ENCODE results near the gene PCAT6.
"Not testable (repeated sequence)": the region's sequence is repeated elsewhere in the genome, so short reads cannot be mapped to it uniquely, and the experiment has no call there.

The PCAT6 gene

DNA sequence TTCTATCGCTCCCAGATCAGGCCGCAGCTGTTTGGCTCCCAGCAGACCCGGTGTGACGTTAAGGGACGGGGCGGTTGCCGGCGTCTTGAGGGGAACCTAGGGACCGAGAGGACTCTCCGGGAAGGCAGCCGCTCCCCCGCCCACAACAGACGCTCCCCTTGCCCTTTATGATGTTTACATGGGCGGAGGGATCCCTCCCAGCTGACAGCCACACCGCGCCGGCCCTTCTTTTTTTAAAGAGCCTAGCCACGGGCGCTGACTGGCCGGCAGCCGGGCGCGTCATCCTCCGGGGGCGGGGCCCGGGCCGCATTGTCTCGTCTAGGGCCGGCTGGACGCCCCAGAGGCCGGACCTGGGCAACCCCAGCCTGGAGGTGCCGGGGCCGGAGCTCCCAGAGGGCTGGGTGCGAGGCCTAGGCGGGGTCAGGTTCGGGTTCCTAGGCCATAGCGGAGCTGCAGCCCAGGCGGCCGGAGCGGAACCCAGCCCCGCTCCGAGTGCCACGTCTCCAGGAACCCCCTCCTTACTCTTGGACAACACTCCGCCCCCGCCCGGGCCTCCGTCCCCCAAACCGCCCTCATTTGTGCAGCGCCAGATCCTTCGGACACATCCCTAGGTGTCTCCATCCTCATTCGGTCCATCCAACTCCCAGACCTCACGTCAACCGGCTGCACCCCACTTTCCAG, at the start of gene PCAT6:
TSS of gene PCAT6 (plus strand) at position 340 of the 681 bp plus-strand sequence.
- DNase-seq, result peak; percentile 88

DNA sequence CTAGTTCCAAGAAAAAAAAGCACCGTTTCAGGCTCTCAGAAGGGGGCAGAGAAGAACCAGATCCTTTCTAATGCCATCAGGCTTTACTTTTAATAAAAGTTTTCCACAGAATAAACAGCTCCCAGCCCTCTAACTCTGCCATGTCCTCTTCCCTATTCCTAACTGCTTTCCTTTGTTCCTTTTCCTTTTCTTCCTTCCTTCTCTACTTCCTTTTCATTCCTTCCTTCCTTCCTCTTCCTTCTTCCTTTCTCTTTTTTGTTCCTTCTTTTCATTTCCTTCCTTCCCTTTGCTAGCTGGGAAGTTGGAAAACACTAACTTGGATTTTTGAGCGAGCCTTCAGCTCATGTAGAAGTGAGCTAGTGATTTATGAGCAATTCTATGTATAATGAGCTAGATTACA, 48.7 kb upstream of the PCAT6 start:
- no peak for DNase-seq

DNA sequence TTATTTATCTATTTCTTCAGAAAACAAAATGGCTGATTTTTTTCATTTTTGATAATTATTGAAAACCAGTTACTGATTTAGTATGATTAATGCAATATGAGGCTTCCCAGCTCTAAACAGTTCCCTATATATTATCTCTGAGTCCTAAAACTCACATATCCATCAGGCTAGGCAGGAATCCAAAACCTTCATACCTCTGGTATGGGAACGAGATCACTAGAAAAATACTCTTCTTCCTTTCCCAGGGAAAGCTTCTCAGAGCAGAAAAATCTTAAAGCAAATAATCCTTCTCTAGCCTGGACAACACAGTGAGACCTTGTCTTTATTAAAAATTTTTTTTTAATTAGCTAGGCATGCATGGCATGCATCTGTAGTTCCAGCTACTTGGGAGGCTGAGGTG, 45.0 kb upstream of the PCAT6 start:
- no peak for DNase-seq

DNA sequence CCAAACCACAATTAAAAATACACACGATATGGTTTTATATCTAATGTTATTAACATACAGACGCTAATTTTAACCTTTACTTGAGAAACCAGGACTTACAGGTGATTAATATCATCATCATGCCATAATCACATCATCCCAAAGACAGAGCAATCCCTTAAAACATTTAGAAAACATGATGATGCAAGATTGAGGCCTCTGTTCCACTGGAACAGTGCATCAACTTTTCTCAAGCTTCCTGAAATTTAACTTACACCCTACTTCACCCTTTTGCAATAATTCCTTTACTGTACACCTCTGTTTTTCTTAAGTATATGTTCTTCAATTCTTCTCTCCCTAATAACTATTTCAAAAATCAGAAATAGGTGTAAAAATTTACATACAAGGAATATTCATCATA, 40.6 kb upstream of the PCAT6 start:
- no peak for DNase-seq

DNA sequence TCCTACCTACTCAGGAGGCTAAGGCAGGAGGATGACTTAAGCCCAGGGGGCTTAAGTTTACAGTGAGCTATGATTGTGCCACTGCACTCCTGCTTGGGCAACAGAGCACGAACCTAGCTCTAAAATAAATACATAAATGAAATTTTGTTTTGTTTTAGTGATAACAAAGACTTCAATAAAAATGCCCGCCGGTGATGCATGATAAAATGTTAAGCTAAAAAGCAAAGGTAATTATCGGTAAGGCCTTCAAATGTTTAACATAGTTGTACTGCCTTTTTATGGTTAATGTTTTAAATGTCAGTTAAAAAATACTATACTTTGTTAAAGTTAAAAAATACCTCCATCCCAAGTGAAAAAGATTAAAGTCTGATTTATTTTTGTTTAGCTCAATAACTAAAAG, 29.6 kb upstream of the PCAT6 start:
- no peak for DNase-seq

DNA sequence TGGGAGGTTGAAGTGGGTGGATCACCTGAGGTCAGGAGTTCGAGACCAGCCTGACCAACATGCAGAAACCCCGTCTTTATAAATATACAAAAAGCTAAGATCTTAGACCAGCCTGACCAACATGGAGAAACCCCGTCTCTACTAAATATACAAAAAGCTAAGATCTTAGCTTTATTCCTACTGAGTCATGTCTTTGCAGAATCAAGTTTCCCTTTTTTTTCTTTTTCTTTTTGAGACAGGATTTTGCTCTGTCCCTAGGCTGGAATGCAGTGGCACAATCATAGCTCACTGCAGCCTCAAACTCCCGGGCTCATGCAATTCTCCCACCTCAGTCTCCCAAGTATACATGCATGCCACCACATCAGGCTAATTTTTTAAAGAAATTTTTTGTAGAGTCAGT, 23.9 kb upstream of the PCAT6 start:
- DNase-seq, result no peak

DNA sequence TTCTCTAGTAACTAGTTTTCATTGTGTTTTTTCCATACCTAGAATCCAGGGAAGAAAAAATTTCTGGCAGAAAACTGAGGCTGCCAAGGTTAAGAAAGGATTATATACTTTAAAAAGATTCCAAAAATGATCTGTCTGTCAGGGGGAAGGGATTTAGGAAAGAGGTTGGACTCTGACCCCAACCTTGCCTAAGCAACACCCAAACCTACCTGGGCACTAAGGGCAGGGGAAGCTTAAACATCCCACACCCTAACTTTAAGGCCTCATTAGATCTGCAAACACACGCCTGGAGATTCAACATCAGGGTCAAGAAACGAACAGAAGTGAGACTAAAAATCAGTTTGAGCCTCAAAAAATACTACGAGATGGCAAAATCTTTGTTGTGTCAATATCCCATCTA, 22.0 kb upstream of the PCAT6 start:
- DNase-seq, result no peak

DNA sequence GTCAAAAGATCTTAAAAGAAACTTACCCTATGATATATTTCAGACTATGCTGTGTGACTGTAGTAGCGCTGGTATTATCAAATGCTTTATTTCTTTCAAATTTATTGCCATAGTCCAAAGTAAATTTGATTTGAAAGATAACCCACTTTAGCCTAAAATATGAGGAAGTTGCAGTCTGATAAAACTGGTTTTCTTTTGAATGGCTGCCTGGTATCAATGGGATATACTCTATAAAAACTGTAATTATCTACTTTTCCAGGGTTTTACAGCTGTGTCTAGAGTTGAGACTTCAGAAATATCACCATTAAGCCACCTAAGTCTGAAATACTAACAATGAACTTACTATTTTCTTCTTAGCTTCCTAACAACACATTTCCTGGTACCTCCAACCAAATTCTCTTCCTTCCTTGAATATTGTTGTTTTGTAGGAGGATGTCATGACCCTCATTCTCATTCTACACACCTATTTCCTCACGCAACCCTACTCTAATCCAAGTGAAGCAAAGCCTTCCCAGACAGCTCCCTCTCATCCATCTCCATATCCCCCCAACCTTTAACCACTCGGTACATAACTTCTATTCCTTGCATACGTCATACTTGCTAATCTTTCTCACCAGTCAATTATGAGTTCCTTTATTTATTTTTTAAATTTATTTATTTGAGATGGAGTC, 19.5 kb upstream of the PCAT6 start:
- DNase-seq, result no peak

DNA sequence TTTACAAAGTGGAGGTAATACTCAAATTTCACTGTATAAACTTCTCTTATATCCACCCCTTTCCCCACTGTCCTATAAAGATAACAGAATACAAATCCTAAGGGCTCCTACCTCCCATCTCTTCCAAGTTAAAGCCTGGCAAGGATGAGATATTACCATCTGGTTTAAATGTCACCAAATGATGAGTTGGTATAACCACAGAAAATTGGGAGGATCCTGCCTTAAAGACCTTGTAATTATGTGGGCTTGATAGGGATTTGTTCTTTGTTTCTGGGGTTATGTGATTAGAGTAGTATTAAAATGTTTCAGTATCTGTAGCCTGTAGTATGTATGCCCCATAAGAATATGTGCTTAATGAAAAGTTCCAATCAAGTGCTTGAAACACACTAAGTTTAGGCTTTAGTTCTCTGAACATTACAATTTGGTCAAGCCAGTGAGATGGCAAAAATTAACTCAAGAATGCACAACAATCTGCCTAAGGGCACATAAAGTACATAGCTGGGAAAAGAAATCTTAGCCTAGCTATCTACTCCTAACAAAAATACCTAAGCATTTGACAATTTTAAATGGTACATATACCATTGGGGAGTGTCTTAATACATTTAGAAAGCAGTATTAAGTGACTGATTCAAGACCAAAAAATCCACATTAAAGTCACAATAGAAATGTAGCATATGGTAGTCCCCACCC, 16.6 kb upstream of the PCAT6 start:
- no peak for DNase-seq

DNA sequence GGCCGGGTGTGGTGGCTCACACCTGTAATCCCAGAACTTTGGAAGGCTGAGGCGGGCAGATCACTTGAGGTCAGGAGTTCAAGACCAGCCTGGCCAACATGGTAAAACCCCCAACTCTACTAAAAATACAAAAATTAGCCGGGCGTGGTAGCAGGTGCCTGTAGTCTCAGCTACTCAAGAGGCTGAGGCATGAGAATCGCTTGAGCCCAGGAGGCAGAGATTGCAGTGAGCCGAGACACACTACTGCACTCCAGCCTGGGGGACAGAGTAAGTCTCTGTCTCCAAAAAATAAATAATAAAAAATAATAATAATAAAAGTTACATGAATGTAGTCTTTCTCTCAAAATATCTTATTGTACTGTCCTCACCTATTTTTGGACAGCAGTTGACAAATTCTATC, 15.8 kb upstream of the PCAT6 start:
- not testable (repeated sequence) for DNase-seq

DNA sequence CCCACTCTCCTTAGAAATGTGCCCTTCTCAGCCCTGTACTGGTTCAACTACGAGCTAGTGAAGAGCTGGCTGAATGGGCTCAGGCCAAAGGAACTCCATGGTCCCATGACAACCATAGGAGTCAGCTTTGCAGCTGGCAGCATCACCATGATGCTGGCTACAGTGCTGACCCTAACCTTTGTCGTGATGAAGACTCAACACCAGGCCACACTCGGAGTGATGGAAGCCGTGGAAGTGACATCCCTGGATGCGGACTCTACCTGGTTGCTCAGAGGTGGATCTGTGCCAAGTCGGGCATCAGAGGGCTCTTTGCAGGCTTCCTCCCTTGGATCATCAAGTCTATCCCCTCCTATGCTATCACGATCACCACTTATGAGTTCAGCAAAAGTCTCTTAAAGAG, 14.1 kb upstream of the PCAT6 start:
- DNase-seq, result no peak

DNA sequence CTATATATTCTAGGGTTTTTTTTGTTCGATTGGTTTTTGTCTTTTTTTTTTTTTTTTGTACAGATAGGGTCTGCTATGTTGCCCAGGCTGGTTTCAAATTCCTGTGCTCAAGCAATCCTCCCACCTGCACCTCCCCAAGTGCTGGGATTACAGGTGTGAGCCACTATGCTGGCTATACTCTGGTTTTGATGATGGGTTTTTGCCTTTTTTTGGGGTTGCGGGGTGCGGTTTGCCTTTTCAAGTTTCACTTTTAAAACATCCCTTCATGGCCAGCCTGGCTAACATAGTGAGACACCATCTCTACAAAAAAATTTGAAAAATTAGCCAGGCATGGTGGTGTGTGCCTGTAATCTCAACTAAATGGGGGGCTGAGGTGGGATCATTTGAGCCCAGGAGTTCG, 12.5 kb upstream of the PCAT6 start:
- no peak for DNase-seq

DNA sequence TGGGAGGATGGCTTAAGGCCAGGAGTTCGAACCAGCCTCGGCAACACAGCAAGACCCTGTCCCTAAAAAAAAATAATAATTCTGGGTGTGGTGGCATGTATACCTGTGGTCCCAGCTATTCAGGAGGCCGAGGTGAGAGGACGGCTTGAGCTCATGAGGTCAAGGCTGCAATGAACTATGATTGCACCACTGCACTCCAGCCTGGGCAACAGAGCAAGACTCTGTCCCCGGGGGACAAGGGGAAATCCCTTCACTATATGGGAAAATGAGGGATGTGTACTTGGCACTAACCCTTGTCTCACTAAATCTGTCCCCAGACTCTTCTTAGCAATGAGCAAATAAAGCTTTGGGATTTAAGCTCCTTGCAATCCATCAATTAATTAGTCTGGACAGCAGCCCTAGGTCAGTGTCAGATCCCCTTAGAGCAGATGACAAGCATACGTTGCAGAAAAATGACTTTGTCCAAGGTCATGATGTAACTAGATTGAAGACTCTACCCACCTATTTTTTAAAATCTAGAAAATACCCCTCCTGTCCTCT, 11.9 kb upstream of the PCAT6 start:
- no peak for DNase-seq

DNA sequence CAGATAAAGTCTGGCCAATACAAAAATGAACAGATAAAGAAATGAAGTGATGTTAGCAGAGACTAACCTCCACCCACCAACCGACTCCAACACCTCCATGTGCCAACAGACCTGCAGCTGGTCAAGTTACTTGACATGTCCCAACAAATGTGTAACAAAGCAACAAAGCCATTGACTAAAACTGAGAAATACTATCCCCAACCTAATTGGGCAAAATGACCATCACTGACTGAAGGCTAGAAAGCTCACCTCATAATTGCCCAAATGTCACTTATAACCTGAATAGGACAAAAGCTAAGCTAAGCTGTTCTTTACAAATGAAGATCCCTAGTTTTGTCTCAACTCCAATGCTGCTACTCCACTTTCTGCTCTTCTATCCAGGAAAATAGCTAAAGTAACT, 10.0 kb upstream of the PCAT6 start:
- DNase-seq, result no peak

DNA sequence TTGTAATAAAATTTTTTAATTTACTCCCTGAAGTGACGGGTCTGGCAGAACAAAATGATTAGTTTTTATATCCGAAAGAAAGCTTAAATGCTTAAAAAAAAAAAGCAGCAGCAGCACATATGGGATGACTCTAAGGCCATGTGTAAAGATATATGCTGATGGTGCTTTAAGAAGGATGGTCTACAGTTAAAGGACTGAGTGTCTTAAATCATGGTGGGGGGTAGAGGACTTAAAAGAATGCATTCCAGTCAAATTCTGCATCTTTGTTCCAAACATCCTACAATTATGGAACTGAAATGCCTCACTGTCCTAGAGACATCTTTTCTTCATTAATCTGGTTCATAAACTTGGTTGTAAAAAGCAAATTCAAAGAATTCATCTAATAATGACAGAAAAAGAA, 9.6 kb upstream of the PCAT6 start:
- DNase-seq, result no peak

DNA sequence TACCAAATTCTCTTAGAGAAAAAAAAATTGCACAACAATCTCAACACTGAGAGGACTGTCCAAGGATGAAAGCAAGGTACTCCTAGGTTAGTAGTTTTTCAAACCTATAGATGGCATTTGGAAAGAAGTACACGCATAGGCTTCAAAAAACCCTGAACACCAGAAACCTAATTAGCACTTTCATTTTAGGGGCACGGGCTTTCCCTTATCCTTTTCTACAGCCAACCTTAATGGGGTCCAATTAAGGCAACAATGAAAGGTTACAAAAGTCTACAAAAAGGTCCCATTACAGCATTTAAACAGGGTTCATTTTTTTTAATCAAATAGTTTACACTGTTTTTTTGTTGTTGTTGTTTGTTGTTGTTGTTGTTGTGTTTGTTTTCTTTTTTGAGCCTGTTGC, 8.7 kb upstream of the PCAT6 start:
- DNase-seq, result no peak

DNA sequence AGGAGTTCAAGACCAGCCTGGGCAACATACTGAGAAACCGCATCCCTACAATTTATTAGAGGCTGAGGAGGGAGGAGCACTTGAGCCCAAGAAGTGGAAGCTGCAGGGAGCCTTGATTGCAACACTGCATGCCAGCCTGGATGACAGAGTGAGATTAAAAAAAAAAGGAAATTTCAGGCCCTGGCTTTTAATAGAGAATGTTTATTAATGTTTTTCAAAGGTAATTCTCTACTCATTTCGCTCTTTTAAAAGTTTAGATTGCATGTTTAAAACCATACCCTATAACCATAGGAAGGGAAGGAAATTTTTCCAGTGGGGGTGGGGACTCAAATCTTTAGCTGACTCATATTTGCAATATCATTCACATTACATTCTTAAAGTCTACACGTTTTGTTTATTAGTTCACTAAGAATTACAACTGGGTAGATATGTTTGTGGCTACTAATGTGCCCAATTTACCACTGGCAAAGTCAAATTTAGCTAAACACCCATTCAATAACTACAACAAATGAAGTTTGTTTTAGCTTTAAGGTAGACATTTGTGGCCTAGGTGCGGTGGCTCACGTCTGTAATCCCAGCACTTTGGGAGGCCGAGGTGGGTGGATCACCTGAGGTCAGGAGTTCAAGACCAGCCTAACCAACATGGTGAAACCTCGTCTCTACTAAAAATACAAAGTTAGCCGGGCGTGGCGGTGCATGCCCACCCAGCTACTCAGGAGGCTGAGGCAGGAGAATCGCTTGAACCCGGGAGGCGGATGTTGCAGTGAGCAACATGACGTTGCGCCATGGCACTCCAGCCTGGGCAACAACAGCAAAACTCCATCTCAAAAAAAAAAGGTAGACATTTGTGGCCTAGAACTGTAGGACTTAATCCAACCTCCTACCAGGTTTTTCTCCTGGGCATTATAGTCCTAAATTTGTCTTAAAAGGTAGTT, 7.5 kb upstream of the PCAT6 start:
- DNase-seq, result no peak

DNA sequence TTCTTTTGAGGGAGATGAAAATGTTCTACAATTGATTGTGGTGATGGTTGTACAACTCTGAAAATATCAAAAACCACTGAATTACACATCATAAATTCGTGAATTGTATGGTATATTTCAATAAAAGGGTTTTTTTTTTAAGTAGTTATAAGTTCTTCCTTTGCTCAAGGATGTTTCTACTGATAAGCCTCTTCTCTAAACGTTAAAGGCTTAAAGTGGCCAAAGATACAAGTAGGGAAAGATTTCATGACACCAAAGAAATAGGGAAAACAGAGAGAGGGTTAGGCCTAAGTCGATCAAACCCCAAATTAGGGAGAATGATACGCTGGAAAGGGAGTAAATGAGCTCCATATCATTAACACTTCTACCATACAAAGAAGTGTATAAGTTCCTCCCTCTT, 6.6 kb upstream of the PCAT6 start:
- no peak for DNase-seq

DNA sequence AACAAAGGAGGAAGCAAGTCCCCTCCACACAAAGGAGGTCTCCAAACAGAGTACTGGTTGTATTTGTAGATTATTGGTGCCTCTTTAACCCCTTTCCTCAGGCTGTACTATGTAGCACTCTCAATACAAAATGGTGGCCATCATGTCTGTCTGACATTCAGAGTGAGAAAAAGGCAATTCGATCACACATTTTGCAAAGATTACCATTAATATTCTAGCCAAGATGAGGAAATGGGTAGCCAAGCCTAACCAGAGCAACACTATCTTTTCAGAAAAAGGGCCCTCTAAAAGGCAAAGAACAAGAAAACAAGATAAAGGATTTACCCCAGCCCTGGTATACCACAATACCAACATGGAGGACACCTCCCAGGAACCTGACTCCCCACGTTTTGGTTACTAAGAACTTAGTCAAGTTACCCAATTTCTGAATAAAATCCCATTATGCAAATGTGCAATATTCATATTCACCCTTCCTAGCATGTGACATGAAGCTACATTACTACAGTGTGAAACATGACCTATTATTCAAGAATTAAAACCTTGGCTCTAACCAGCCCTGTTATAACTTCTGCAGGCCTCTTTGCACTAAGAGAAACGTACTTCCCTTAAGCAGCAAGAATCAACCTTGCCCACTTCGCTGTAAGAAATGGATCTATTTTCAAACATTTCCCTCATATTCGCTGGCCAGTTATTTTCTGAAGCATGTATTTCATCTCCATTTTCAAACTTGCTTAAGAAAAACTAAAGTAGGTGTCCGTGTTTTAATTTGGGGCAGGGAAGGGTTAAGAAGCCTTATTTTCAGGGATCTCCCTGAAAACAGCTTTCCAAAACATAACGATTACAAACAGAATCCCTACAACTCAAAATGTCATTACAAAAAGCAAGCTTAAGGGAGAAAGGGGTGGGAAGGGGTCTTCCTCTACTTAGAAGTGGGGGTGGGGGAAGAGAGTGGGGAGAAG, 4.6 kb upstream of the PCAT6 start:
- DNase-seq, result no peak

DNA sequence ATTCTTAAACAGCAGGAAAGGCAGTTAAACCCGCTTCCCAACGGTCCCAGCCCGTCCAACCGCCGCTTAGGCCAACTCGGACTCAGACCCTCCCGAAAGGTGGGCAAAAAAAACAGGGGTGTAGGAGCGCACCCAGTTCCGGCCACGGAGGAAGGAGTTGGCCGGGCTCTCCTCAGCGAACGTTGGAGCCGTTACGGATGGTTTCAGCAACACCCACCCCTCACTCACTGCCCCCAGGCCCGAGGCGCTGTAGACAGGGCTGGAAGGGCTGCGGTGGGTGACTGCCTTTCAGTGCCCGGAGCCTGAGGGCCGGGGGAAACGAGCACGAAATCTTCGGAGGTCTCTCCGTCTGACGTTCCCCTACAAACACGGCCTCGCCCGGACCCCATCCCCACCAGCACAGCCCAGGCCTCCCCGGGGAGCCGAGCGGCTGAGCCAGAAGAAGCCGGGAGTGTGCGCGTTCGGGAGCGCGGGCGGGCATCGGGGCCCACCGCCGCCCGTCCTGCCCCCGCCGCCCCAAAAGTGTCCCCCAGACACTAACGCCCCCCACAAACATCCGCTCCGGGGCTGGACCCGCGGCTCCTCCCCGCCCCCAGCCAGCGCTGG, 3.8 kb upstream of the PCAT6 start:
- DNase-seq, result peak; percentile 10 to 14

DNA sequence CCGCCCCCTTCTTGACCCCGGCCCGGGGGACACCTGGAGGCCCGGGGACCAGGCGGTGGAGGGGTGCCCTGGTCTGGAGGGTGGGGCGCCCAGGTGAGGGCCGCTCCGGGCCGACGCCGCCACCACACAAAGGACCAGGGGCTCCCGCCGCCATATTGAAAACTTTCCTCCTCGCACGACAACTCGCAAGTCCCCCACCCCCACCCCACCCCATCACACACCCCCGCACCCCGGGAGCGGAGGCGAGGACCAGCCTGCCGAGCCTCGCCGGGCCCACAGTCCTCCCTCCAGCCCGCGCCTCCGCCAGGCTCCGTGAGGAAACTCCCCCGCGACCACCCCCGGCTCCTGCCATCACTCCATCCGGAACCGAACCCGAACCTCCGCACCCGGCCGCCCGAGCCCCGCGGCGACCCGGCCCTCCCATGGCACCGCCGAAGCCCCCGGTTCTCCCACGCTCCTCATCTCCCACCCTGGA, 3.3 kb upstream of the PCAT6 start:
- peak; percentile 67 to 77 for DNase-seq

Measured in activated CD4-positive, alpha-beta T cell treated with anti-CD3 and anti-CD28 coated beads for 4 hours (primary cell).